SW 1271 (cell line): ENCODE data around the gene THSD4.

Experiments used
- DNase-seq, 2 experiments: peaks; one replicate each; lab custom pipeline; 2025; lab: John Stamatoyannopoulos, UW

Gene THSD4

GRCh38 chr15:71329497-71330260 lies 214.4 kb downstream of the THSD4 start:
- no peak for DNase-seq

GRCh38 chr15:71330638-71331162 lies 215.4 kb downstream of the THSD4 start:
- no peak for DNase-seq

- DNase-seq: no peak
These were observed 215.9 kb downstream of the THSD4 start for GRCh38 chr15:71331173-71331572.

GRCh38 chr15:71332431-71333004 lies 217.2 kb downstream of the THSD4 start:
- no peak for DNase-seq

GRCh38 chr15:71333136-71333700 lies 217.9 kb downstream of the THSD4 start:
- no peak for DNase-seq

GRCh38 chr15:71333839-71334238 lies 218.6 kb downstream of the THSD4 start:
- no peak for DNase-seq

GRCh38 chr15:71334434-71334833 lies 219.2 kb downstream of the THSD4 start:
- DNase-seq: no peak

- no peak for DNase-seq
These were observed 219.6 kb downstream of the THSD4 start for GRCh38 chr15:71334873-71335272.

- DNase-seq: no peak
These were observed 220.3 kb downstream of the THSD4 start for GRCh38 chr15:71335591-71335990.

GRCh38 chr15:71336671-71337070 lies 221.4 kb downstream of the THSD4 start:
- DNase-seq: no peak

GRCh38 chr15:71337197-71337845 lies 222.1 kb downstream of the THSD4 start:
- no peak for DNase-seq

GRCh38 chr15:71338265-71338664 lies 223.0 kb downstream of the THSD4 start:
- DNase-seq: no peak

- no peak for DNase-seq
These were observed 223.7 kb downstream of the THSD4 start for GRCh38 chr15:71338827-71339542.

GRCh38 chr15:71341811-71342550 lies 226.7 kb downstream of the THSD4 start:
- DNase-seq: no peak

- no peak for DNase-seq
These were observed 227.4 kb downstream of the THSD4 start for GRCh38 chr15:71342658-71343057.

- DNase-seq: no peak
These were observed 229.0 kb downstream of the THSD4 start for GRCh38 chr15:71344316-71344715.

- no peak for DNase-seq
These were observed 229.9 kb downstream of the THSD4 start for GRCh38 chr15:71345186-71345585.

- DNase-seq: no peak
These were observed 231.2 kb downstream of the THSD4 start for GRCh38 chr15:71346464-71346863.

- no peak for DNase-seq
These were observed 233.3 kb downstream of the THSD4 start for GRCh38 chr15:71348597-71348996.

GRCh38 chr15:71349336-71349735 lies 234.1 kb downstream of the THSD4 start:
- DNase-seq: no peak
